ENCODE measurements around the gene SORL1. TPM values are rescaled to one million over a fixed set of nuclear protein-coding genes. Genes with fewer than 3 reads are reported as not detected.
A peak's percentile ranks its signal among the peaks of the same experiment; 100 is the strongest.

Gene SORL1
- total and polyA plus RNA-seq, 2 of the 13 experiments (the other 11 are each of a cell fraction or from before 2014, with no cell fraction given): 21.3 to 148 TPM

GRCh38 chr11:121643479-121644186, 191.5 kb downstream of the SORL1 start:
- ChIA-PET CTCF (ENCODE audit: low intra/inter-chr PET ratio, low total read pairs) (no interaction called here), POLR2A (no interaction called here)
- Histone ChIP-seq H4K20me1 (ENCODE audit: insufficient read depth, low read length) (no peaks in the 10 kb centered on the region), H3K79me2 (ENCODE audit: insufficient read depth, low read length) (no peaks in the 10 kb centered on the region), H3K27me3 (ENCODE audit: control insufficient read depth in 1 of 2, insufficient read depth in 2 of 2, low read length in 2 of 2) (no peaks in the 10 kb centered on the region), H3K4me2 (ENCODE audit: low read depth, low read length) (no peak overlapping the region), H3K27ac (ENCODE audit: extremely low read length, insufficient read depth, low read length) (no peak overlapping the region), H3K4me3 (replicated peaks in 1 of 3; ENCODE audit: insufficient read depth in 1 of 3, low read depth in 2 of 3, low read length in 3 of 3) (no peak overlapping the region), H3K36me3 (replicated peaks in 1 of 2; ENCODE audit: control insufficient read depth in 1 of 2, insufficient read depth in 2 of 2, low read length in 2 of 2) (no peaks in the 10 kb centered on the region), H3K9me3 (ENCODE audit: low read length) (no peaks in the 10 kb centered on the region), H3K4me1 (ENCODE audit: insufficient read depth, low read length) (no peaks in the 10 kb centered on the region), H3K9ac (ENCODE audit: insufficient read depth, low read depth, low read length) (no peak overlapping the region), H2AFZ (ENCODE audit: low read length) (no peak overlapping the region)
- in situ Hi-C loops (cut with HindIII; ENCODE audit: extremely low pct_ligation_motif_present, low pct_unique_long_range_greater_than_20kb) (no loop called here), intact Hi-C loops (cut with micrococcal nuclease; ENCODE audit: unreplicated experiment) (no loop called here)
- no peak for TF ChIP-seq ZNF253 (CRISPR knock-in tag; IDR thresholded peaks at IDR 0.05; ENCODE audit: borderline replicate concordance)
- TF ChIP-seq LBX2 (CRISPR knock-in tag; IDR thresholded peaks at IDR 0.05; ENCODE audit: borderline replicate concordance): no peak
- no peak for TF ChIP-seq MTERF4 (CRISPR knock-in tag; IDR thresholded peaks at IDR 0.05)
- DNase-seq (ENCODE audit: low spot score) (no peak), FAIRE-seq (no peak), ATAC-seq (peak; percentile 41; the same call in 1 of the 3 replicates)
- no TSS peak for BruUV-seq (replicated peaks)
- WGBS (ENCODE audit: low lambda C conversion rate): 27% methylated on average over 9 of the region's 9 CpGs

- ATAC-seq (no peak; the same call in 2 of the 3 replicates), DNase-seq (ENCODE audit: low spot score) (no peak), FAIRE-seq (no peak)
- Histone ChIP-seq H3K4me3 (replicated peaks in 1 of 3; ENCODE audit: insufficient read depth in 1 of 3, low read depth in 2 of 3, low read length in 3 of 3) (no peak overlapping the region), H3K4me2 (ENCODE audit: low read depth, low read length) (no peak overlapping the region), H3K9me3 (ENCODE audit: low read length) (no peaks in the 10 kb centered on the region), H3K36me3 (replicated peaks in 1 of 2; ENCODE audit: control insufficient read depth in 1 of 2, insufficient read depth in 2 of 2, low read length in 2 of 2) (no peaks in the 10 kb centered on the region), H2AFZ (ENCODE audit: low read length) (no peak overlapping the region), H3K9ac (ENCODE audit: insufficient read depth, low read depth, low read length) (no peak overlapping the region), H3K79me2 (ENCODE audit: insufficient read depth, low read length) (no peaks in the 10 kb centered on the region), H3K27ac (ENCODE audit: extremely low read length, insufficient read depth, low read length) (no peak overlapping the region), H4K20me1 (ENCODE audit: insufficient read depth, low read length) (no peaks in the 10 kb centered on the region), H3K27me3 (ENCODE audit: control insufficient read depth in 1 of 2, insufficient read depth in 2 of 2, low read length in 2 of 2) (no peaks in the 10 kb centered on the region), H3K4me1 (ENCODE audit: insufficient read depth, low read length) (no peaks in the 10 kb centered on the region)
- BruUV-seq (replicated peaks): no TSS peak
- TF ChIP-seq ZNF574 (CRISPR knock-in tag; IDR thresholded peaks at IDR 0.05): no peak
- no peak for TF ChIP-seq ZNF160 (CRISPR knock-in tag; IDR thresholded peaks at IDR 0.05)
- no peak for TF ChIP-seq SP5 (CRISPR knock-in tag; IDR thresholded peaks at IDR 0.05; ENCODE audit: borderline replicate concordance, low read depth)
- no peak for TF ChIP-seq ZNF570 (CRISPR knock-in tag; IDR thresholded peaks at IDR 0.05; ENCODE audit: borderline replicate concordance)
- TF ChIP-seq MTF1 (CRISPR knock-in tag; IDR thresholded peaks at IDR 0.05): no peak
- no peak for TF ChIP-seq ZNF329 (CRISPR knock-in tag; IDR thresholded peaks at IDR 0.05; ENCODE audit: low read depth)
- ChIA-PET POLR2A (no interaction called here), CTCF (ENCODE audit: low intra/inter-chr PET ratio, low total read pairs) (no interaction called here)
- in situ Hi-C loops (cut with HindIII; ENCODE audit: extremely low pct_ligation_motif_present, low pct_unique_long_range_greater_than_20kb): no loop called here
- intact Hi-C loops (cut with micrococcal nuclease; ENCODE audit: unreplicated experiment): no loop called here
- whole genome bisulfite sequencing (ENCODE audit: low lambda C conversion rate): 30% methylated on average over 4 of the region's 4 CpGs
Measured at GRCh38 chr11:121644187-121644512, 192.0 kb downstream of the SORL1 start.

Data from HepG2 (cell line).